ENCODE results near the gene GJB3. TPM values are rescaled to one million over a fixed set of nuclear protein-coding genes. Genes with fewer than 3 reads are reported as not detected.

The GJB3 gene
- total RNA-seq, 6 experiments from 2014 or later, result 0.12 to 1.3 (median 0.23) TPM

DNA sequence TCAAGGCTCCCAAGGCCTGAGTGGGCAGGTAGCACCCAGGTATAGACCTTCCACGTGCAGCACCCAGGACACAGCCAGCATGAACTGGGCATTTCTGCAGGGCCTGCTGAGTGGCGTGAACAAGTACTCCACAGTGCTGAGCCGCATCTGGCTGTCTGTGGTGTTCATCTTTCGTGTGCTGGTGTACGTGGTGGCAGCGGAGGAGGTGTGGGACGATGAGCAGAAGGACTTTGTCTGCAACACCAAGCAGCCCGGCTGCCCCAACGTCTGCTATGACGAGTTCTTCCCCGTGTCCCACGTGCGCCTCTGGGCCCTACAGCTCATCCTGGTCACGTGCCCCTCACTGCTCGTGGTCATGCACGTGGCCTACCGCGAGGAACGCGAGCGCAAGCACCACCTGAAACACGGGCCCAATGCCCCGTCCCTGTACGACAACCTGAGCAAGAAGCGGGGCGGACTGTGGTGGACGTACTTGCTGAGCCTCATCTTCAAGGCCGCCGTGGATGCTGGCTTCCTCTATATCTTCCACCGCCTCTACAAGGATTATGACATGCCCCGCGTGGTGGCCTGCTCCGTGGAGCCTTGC is 19.7 kb upstream of the GJB3 start:
- Histone ChIP-seq H3K4me1 (no peaks in the 10 kb centered on the region), H3K9me3 (no peaks in the 10 kb centered on the region), H3K4me3 (no peak overlapping the region), H3K36me3 (no peaks in the 10 kb centered on the region), H3K27ac (no peak overlapping the region), H3K27me3 (no peaks in the 10 kb centered on the region)
- intact Hi-C loops (cut with DNase I), result no loop called here
- ATAC-seq, result no peak
- WGBS (ENCODE audit: insufficient coverage, low coverage, low lambda C conversion rate, missing lambda C conversion rate), result 92% methylated on average over 7 of the region's 33 CpGs
- TF ChIP-seq CTCF (IDR thresholded peaks at IDR 0.05) (no peak), POLR2A (IDR thresholded peaks at IDR 0.05) (no peak)
- no peak for DNase-seq

DNA sequence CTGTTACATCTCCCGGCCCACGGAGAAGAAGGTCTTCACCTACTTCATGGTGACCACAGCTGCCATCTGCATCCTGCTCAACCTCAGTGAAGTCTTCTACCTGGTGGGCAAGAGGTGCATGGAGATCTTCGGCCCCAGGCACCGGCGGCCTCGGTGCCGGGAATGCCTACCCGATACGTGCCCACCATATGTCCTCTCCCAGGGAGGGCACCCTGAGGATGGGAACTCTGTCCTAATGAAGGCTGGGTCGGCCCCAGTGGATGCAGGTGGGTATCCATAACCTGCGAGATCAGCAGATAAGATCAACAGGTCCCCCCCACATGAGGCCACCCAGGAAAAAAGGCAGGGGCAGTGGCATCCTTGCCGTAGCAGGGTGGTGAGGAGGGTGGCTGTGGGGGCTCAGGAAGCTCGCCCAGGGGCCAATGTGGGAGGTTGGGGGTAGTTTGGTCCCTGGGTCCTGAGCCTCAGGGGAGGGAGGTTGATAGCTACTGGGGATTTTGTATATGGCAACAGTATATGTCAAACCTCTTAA is 19.2 kb upstream of the GJB3 start:
- intact Hi-C loops (cut with DNase I), result no loop called here
- Histone ChIP-seq H3K4me1 (no peaks in the 10 kb centered on the region), H3K9me3 (no peaks in the 10 kb centered on the region), H3K4me3 (no peak overlapping the region), H3K27ac (no peak overlapping the region), H3K27me3 (no peaks in the 10 kb centered on the region), H3K36me3 (no peaks in the 10 kb centered on the region)
- WGBS (ENCODE audit: insufficient coverage, low coverage, low lambda C conversion rate, missing lambda C conversion rate), result 64% methylated on average over 4 of the region's 13 CpGs
- ATAC-seq (no peak), DNase-seq (no peak)
- TF ChIP-seq POLR2A (IDR thresholded peaks at IDR 0.05), result no peak
- TF ChIP-seq CTCF (IDR thresholded peaks at IDR 0.05), result no peak

GRCh38 chr1:34762474-34763141 is 18.4 kb upstream of the GJB3 start:
- no peaks in the 10 kb centered on the region for H3K4me1 ChIP-seq
- DNase-seq, result no peak
- no peak overlapping the region for H3K4me3 ChIP-seq
- no peak for ATAC-seq
- H3K36me3 ChIP-seq, result no peaks in the 10 kb centered on the region
- intact Hi-C loops (cut with DNase I), result no loop called here
- H3K27me3 ChIP-seq, result no peaks in the 10 kb centered on the region
- 41% methylated on average over 2 of the region's 7 CpGs for WGBS (ENCODE audit: insufficient coverage, low coverage, low lambda C conversion rate, missing lambda C conversion rate)
- H3K27ac ChIP-seq, result no peak overlapping the region
- TF ChIP-seq CTCF (IDR thresholded peaks at IDR 0.05) (no peak), POLR2A (IDR thresholded peaks at IDR 0.05) (no peak)
- H3K9me3 ChIP-seq, result no peaks in the 10 kb centered on the region

- 40% methylated on average over 7 of the region's 8 CpGs for WGBS (ENCODE audit: insufficient coverage, low coverage, low lambda C conversion rate, missing lambda C conversion rate)
- Histone ChIP-seq H3K4me1 (no peaks in the 10 kb centered on the region), H3K27me3 (no peaks in the 10 kb centered on the region), H3K36me3 (no peaks in the 10 kb centered on the region), H3K4me3 (no peak overlapping the region), H3K27ac (no peak overlapping the region), H3K9me3 (no peaks in the 10 kb centered on the region)
- DNase-seq (no peak), ATAC-seq (no peak)
- intact Hi-C loops (cut with DNase I), result no loop called here
- TF ChIP-seq POLR2A (IDR thresholded peaks at IDR 0.05) (no peak), CTCF (IDR thresholded peaks at IDR 0.05) (no peak)
Measured at GRCh38 chr1:34763142-34763781, 17.8 kb upstream of the GJB3 start.

All from right lobe of liver (tissue), 6 donors.